ENCODE data around the gene GCNT2.
"Not testable (repeated sequence)": the region's sequence is repeated elsewhere in the genome, so short reads cannot be mapped to it uniquely, and the experiment has no call there.

- TF ChIP-seq EZH2phosphoT487 (IDR thresholded peaks at IDR 0.05; ENCODE audit: borderline replicate concordance, low read length); CTCF (conservative IDR thresholded peaks at IDR 0.05; ENCODE audit: low read depth, low read length); EZH2 (IDR thresholded peaks at IDR 0.05; ENCODE audit: low read length, unreplicated experiment): not testable (repeated sequence)
Measured at GRCh38 chr6:10491905-10492304, 29.2 kb upstream of the GCNT2 start.
